ENCODE data around the gene SOX6.

SOX6 gene

DNA sequence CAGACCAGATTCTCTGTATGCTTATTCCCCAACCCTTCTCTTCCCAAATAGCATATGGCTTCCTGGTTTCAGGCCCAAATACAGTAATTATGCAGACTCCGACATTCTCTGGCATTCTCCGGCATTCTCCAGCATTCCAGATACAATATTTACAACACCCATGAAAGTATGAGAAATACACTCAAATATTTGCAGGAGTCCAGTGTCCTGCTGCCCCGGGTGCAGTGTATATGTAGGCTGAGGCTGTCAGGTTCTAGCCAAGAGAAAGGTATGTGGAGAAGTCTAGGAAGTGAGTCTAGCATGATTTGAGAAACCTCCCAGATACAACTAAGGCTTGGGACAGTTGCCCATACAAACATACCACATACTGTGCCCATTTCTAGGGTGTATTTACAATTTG is 160.7 kb downstream of the SOX6 start:
- Histone ChIP-seq H2AK5ac (ENCODE audit: low read depth, low read length) (no peak overlapping the region), H3K23ac (ENCODE audit: low read depth, low read length, poor library complexity) (no peak overlapping the region), H3K4me2 (ENCODE audit: insufficient read depth, low read length, poor library complexity, severe bottlenecking) (no peak overlapping the region), H3K27ac (replicated peaks; ENCODE audit: low read length) (no peak overlapping the region), H3K27me3 (ENCODE audit: control insufficient read depth in 3 of 3, insufficient read depth in 3 of 3, low read depth in 1 of 3, low read length in 3 of 3) (no peaks in the 10 kb centered on the region), H2BK5ac (ENCODE audit: low read length) (no peak overlapping the region), H2BK12ac (ENCODE audit: low read length) (no peak overlapping the region), H3K4me1 (ENCODE audit: control insufficient read depth in 2 of 2, insufficient read depth in 1 of 2, low read depth in 1 of 2, low read length in 2 of 2) (peaks cover 8 to 16% of the 10 kb centered on the region in 2 donors), H3K9me3 (replicated peaks in 1 of 2; ENCODE audit: control insufficient read depth in 2 of 2, insufficient read depth in 1 of 2, low read depth in 1 of 2, low read length in 2 of 2) (no peaks in the 10 kb centered on the region), H3K14ac (ENCODE audit: low read length) (no peak overlapping the region), H4K91ac (ENCODE audit: low read depth, low read length, poor library complexity) (no peak overlapping the region), H4K8ac (ENCODE audit: low read depth, low read length) (no peak overlapping the region), H3K9ac (ENCODE audit: low read depth, low read length, poor library complexity) (no peak overlapping the region), H3K4ac (ENCODE audit: low read length) (no peak overlapping the region), H3K18ac (ENCODE audit: low read length) (no peak overlapping the region), H2BK15ac (ENCODE audit: low read length) (no peak overlapping the region), H2BK120ac (ENCODE audit: low read depth, low read length) (no peak overlapping the region), H2AFZ (ENCODE audit: low read length) (no peak overlapping the region), H3K4me3 (ENCODE audit: low read length in 2 of 2) (no peak overlapping the region), H3K36me3 (replicated peaks in 1 of 2; ENCODE audit: control insufficient read depth in 2 of 2, insufficient read depth in 2 of 2, low read length in 2 of 2) (no peaks in the 10 kb centered on the region), H3K79me1 (ENCODE audit: low read depth, low read length) (no peaks in the 10 kb centered on the region)
- DNase-seq (ENCODE audit: low spot score) = no peak
- WGBS, 2 donors (ENCODE audit: extremely low coverage in 2 of 2, insufficient read length in 2 of 2, insufficient replicate concordance in 1 of 2) = no CpG with 5 or more reads among the region's 3 CpGs

DNA sequence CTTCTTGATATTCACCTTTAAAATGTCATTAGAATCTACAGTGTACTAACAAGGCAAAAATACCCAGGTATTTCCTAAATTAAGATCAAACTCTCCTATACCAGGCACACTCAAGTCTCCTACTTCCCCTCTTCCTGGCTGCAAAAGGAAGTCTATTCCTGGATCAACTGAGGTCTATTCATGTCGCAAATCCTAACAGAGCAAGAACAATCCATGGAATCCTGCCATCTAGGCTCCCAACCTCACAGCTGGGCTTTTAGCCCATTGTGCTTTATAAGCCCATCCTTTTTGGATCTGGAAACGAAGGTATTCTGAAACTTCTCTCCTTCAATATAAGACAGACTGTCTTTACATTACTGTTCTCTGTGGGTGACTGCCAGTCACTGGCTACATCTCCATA is 161.8 kb downstream of the SOX6 start:
- Histone ChIP-seq H3K27me3 (ENCODE audit: control insufficient read depth in 3 of 3, insufficient read depth in 3 of 3, low read depth in 1 of 3, low read length in 3 of 3) (no peaks in the 10 kb centered on the region), H3K27ac (replicated peaks; ENCODE audit: low read length) (peak overlapping the region; percentile 77)
- WGBS, 2 donors (ENCODE audit: extremely low coverage in 2 of 2, insufficient read length in 2 of 2, insufficient replicate concordance in 1 of 2) = no CpG with 5 or more reads among the region's 2 CpGs

DNA sequence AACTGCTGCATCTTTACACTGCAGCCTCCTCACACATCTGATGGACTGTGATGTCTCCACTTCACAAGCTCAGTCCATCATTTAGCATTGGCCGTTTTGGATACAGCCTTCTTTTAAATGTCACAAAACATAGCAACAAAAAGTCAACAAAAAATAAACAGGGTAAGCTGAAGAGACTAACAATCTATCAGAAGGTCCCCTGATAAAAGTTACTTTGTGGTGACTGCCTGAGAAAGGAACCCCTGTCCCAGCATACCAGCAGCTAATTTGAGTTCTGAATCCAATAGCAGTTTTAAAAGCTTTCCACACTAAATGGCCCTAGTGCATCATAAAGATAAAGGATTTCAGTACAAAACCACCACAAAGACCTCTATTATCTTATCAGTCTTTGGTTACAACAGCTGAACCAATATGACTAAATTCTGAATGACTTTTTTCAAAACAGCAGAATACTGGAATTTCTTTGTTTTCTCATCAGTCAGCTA is 162.4 kb downstream of the SOX6 start:
- Histone ChIP-seq H2BK120ac (ENCODE audit: low read depth, low read length) (no peak overlapping the region), H3K9me3 (replicated peaks in 1 of 2; ENCODE audit: control insufficient read depth in 2 of 2, insufficient read depth in 1 of 2, low read depth in 1 of 2, low read length in 2 of 2) (no peaks in the 10 kb centered on the region), H2AFZ (ENCODE audit: low read length) (no peak overlapping the region), H3K4me3 (ENCODE audit: low read length in 2 of 2) (no peak overlapping the region), H3K36me3 (replicated peaks in 1 of 2; ENCODE audit: control insufficient read depth in 2 of 2, insufficient read depth in 2 of 2, low read length in 2 of 2) (no peaks in the 10 kb centered on the region), H3K4ac (ENCODE audit: low read length) (no peak overlapping the region), H4K8ac (ENCODE audit: low read depth, low read length) (no peak overlapping the region), H2BK5ac (ENCODE audit: low read length) (no peak overlapping the region), H2BK12ac (ENCODE audit: low read length) (no peak overlapping the region), H3K27me3 (ENCODE audit: control insufficient read depth in 3 of 3, insufficient read depth in 3 of 3, low read depth in 1 of 3, low read length in 3 of 3) (no peaks in the 10 kb centered on the region), H3K9ac (ENCODE audit: low read depth, low read length, poor library complexity) (no peak overlapping the region), H3K14ac (ENCODE audit: low read length) (no peak overlapping the region), H3K23ac (ENCODE audit: low read depth, low read length, poor library complexity) (no peak overlapping the region), H3K18ac (ENCODE audit: low read length) (no peak overlapping the region), H3K4me2 (ENCODE audit: insufficient read depth, low read length, poor library complexity, severe bottlenecking) (no peak overlapping the region), H4K91ac (ENCODE audit: low read depth, low read length, poor library complexity) (no peak overlapping the region), H3K27ac (replicated peaks; ENCODE audit: low read length) (peak overlapping the region; percentile 77), H3K4me1 (ENCODE audit: control insufficient read depth in 2 of 2, insufficient read depth in 1 of 2, low read depth in 1 of 2, low read length in 2 of 2) (peaks cover 8 to 16% of the 10 kb centered on the region in 2 donors), H3K79me1 (ENCODE audit: low read depth, low read length) (no peaks in the 10 kb centered on the region), H2AK5ac (ENCODE audit: low read depth, low read length) (no peak overlapping the region), H2BK15ac (ENCODE audit: low read length) (no peak overlapping the region)
- no CpG with 5 or more reads among the region's 1 CpG for WGBS, 2 donors (ENCODE audit: extremely low coverage in 2 of 2, insufficient read length in 2 of 2, insufficient replicate concordance in 1 of 2)
- no peak for DNase-seq (ENCODE audit: low spot score)

More for the DNA sequence above, 161.8 kb downstream of the SOX6 start:
- Histone ChIP-seq H3K9me3 (replicated peaks in 1 of 2; ENCODE audit: control insufficient read depth in 2 of 2, insufficient read depth in 1 of 2, low read depth in 1 of 2, low read length in 2 of 2) (no peaks in the 10 kb centered on the region), H3K4me1 (ENCODE audit: control insufficient read depth in 2 of 2, insufficient read depth in 1 of 2, low read depth in 1 of 2, low read length in 2 of 2) (peaks cover 8 to 16% of the 10 kb centered on the region in 2 donors), H3K4me2 (ENCODE audit: insufficient read depth, low read length, poor library complexity, severe bottlenecking) (no peak overlapping the region), H3K14ac (ENCODE audit: low read length) (no peak overlapping the region), H2BK15ac (ENCODE audit: low read length) (no peak overlapping the region), H2BK5ac (ENCODE audit: low read length) (no peak overlapping the region), H3K18ac (ENCODE audit: low read length) (no peak overlapping the region), H3K4ac (ENCODE audit: low read length) (no peak overlapping the region), H2AFZ (ENCODE audit: low read length) (no peak overlapping the region), H3K4me3 (ENCODE audit: low read length in 2 of 2) (no peak overlapping the region), H2AK5ac (ENCODE audit: low read depth, low read length) (no peak overlapping the region), H4K8ac (ENCODE audit: low read depth, low read length) (no peak overlapping the region), H3K36me3 (replicated peaks in 1 of 2; ENCODE audit: control insufficient read depth in 2 of 2, insufficient read depth in 2 of 2, low read length in 2 of 2) (no peaks in the 10 kb centered on the region), H3K79me1 (ENCODE audit: low read depth, low read length) (no peaks in the 10 kb centered on the region), H2BK120ac (ENCODE audit: low read depth, low read length) (no peak overlapping the region), H3K23ac (ENCODE audit: low read depth, low read length, poor library complexity) (no peak overlapping the region), H4K91ac (ENCODE audit: low read depth, low read length, poor library complexity) (no peak overlapping the region), H2BK12ac (ENCODE audit: low read length) (no peak overlapping the region), H3K9ac (ENCODE audit: low read depth, low read length, poor library complexity) (no peak overlapping the region)
- no peak for DNase-seq (ENCODE audit: low spot score)

- no peaks in the 10 kb centered on the region for H3K79me1 ChIP-seq (ENCODE audit: low read depth, low read length)
- no peak overlapping the region for H3K9ac ChIP-seq (ENCODE audit: low read depth, low read length, poor library complexity)
- H3K18ac ChIP-seq (ENCODE audit: low read length) = no peak overlapping the region
- peaks cover 8 to 16% of the 10 kb centered on the region in 2 donors for H3K4me1 ChIP-seq (ENCODE audit: control insufficient read depth in 2 of 2, insufficient read depth in 1 of 2, low read depth in 1 of 2, low read length in 2 of 2)
- no peak overlapping the region for H2AK5ac ChIP-seq (ENCODE audit: low read depth, low read length)
- no peak overlapping the region for H3K4me2 ChIP-seq (ENCODE audit: insufficient read depth, low read length, poor library complexity, severe bottlenecking)
- H2BK5ac ChIP-seq (ENCODE audit: low read length) = no peak overlapping the region
- H3K9me3 ChIP-seq (replicated peaks in 1 of 2; ENCODE audit: control insufficient read depth in 2 of 2, insufficient read depth in 1 of 2, low read depth in 1 of 2, low read length in 2 of 2) = no peaks in the 10 kb centered on the region
- WGBS, 2 donors (ENCODE audit: extremely low coverage in 2 of 2, insufficient read length in 2 of 2, insufficient replicate concordance in 1 of 2) = no CpG with 5 or more reads among the region's 4 CpGs
- no peak overlapping the region for H2BK120ac ChIP-seq (ENCODE audit: low read depth, low read length)
- H3K23ac ChIP-seq (ENCODE audit: low read depth, low read length, poor library complexity) = no peak overlapping the region
- H3K14ac ChIP-seq (ENCODE audit: low read length) = no peak overlapping the region
- no peak overlapping the region for H3K4me3 ChIP-seq (ENCODE audit: low read length in 2 of 2)
- H4K8ac ChIP-seq (ENCODE audit: low read depth, low read length) = no peak overlapping the region
- H3K27me3 ChIP-seq (ENCODE audit: control insufficient read depth in 3 of 3, insufficient read depth in 3 of 3, low read depth in 1 of 3, low read length in 3 of 3) = no peaks in the 10 kb centered on the region
- H4K91ac ChIP-seq (ENCODE audit: low read depth, low read length, poor library complexity) = no peak overlapping the region
- no peak overlapping the region for H2BK12ac ChIP-seq (ENCODE audit: low read length)
- DNase-seq (ENCODE audit: low spot score) = no peak
- no peaks in the 10 kb centered on the region for H3K36me3 ChIP-seq (replicated peaks in 1 of 2; ENCODE audit: control insufficient read depth in 2 of 2, insufficient read depth in 2 of 2, low read length in 2 of 2)
- peak overlapping the region; percentile 41 for H3K27ac ChIP-seq (replicated peaks; ENCODE audit: low read length)
- no peak overlapping the region for H2BK15ac ChIP-seq (ENCODE audit: low read length)
- peak overlapping the region; percentile 36 for H2AFZ ChIP-seq (ENCODE audit: low read length)
- H3K4ac ChIP-seq (ENCODE audit: low read length) = no peak overlapping the region
Observed at GRCh38 chr11:16191868-16192240, 164.5 kb downstream of the SOX6 start.

All from neuronal stem cell (in vitro differentiated cells).